Lower leg skin (tissue), 4 donors: ENCODE measurements around the gene ABCB1. TPM values are rescaled to one million over a fixed set of nuclear protein-coding genes. Genes with fewer than 3 reads are reported as not detected.

Experiments used
- DNase-seq, 2 donors: peaks; one replicate each; pipeline ENCODE4 v3.0.0-alpha.2; 2019; ENCODE audit warnings: low spot score in 2 of 2
- H3K4me3 ChIP-seq: fragments of 200-600 bp; sonication (generic); 2 replicates; pipeline ENCODE4 v1.5.1; 2017; ENCODE audit warnings: mild to moderate bottlenecking, low read depth; ENCODE audit not compliant: poor library complexity, severe bottlenecking
- CTCF ChIP-seq, 3 donors: fragments of 450-650 bp; IDR thresholded peaks; one replicate each; pipeline ENCODE4 v1.5.1; 2016; ENCODE audit warnings: antibody characterized with exemption in 3 of 3, mild to moderate bottlenecking in 3 of 3, moderate library complexity in 2 of 3
- POLR2A ChIP-seq, 2 donors: fragments of 450-650 bp; IDR thresholded peaks; one replicate each; pipeline ENCODE4 v1.6.1; 2016 to 2017; ENCODE audit warnings: antibody characterized with exemption in 2 of 2, mild to moderate bottlenecking in 1 of 2, moderate library complexity in 1 of 2
- WGBS, 2 donors: methylation state at CpG; one replicate each; pipeline ENCODE4 v1.1.5; 2018; 5-methylcytosine and 5-hydroxymethylcytosine counted together
- intact Hi-C: fragments of 100-400 bp; cut with DNase I; formaldehyde crosslinking; loops from one replicate; pipeline ENCODE4 v1.15.0; 2023; ENCODE audit warnings: low total_unique reads
- total RNA-seq, 4 donors: library from RNA; depleted of rRNA; stranded (reverse); fragments of >200 nt; gene quantifications; one replicate each; pipeline ENCODE4 v1.1.0, GENCODE V29; 2016

Gene ABCB1
- total RNA-seq, 4 donors from 2014 or later: 0.67 to 4.9 (median 2.5) TPM

- 17 to 20% methylated on average over 3 of the region's 3 CpGs for WGBS, 2 donors
- intact Hi-C loops: no loop called here
- no peak overlapping the region for H3K4me3 ChIP-seq
- DNase-seq: no peak
- TF ChIP-seq CTCF (IDR thresholded peaks at IDR 0.05) (no peak), POLR2A (IDR thresholded peaks at IDR 0.05) (no peak)
These were observed 36.3 kb downstream of the ABCB1 start for GRCh38 chr7:87564296-87564963.

DNA sequence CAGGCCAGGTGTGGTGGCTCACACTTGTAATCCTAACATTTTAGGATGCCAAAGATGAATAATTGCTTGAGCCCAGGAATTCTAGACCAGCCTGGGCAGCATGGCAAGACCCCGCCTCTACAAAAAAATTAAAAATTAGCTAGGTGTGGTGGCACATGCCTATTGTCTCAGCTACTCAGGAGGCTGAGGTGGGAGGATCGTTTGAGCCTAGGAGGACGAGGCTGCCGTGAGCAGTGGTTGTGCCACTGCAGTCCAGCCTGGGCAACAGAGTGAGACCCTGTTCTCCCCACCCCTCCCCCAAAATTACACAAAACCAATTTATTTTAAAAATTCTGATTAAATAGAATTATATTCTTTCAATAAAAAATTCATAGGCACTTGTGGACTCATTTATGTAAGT is 39.0 kb downstream of the ABCB1 start:
- no peak overlapping the region for H3K4me3 ChIP-seq
- DNase-seq: no peak
- TF ChIP-seq POLR2A (IDR thresholded peaks at IDR 0.05) (no peak), CTCF (IDR thresholded peaks at IDR 0.05) (no peak)
- intact Hi-C loops: no loop called here
- 90 to 98% methylated on average over 4 of the region's 4 CpGs for WGBS, 2 donors

DNA sequence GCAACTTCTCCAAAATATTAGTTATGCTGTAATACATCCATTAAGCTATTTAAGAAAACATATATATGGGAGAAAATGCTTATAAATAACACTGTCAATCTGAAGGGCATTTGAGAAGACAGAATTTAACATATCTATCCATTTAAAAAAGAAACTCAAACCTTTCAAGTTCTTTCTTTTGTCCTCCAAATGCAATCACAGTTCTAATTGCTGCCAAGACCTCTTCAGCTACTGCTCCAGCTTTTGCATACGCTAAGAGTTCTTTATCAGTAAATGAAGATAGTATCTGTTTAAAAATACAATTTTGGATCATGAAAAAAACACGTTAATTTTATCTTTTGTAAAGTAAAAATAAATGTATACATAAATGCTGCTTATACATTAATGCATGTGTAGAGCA is 39.6 kb downstream of the ABCB1 start:
- H3K4me3 ChIP-seq: no peak overlapping the region
- TF ChIP-seq POLR2A (IDR thresholded peaks at IDR 0.05) (no peak), CTCF (IDR thresholded peaks at IDR 0.05) (no peak)
- WGBS, 2 donors: 44 to 64% methylated on average over 2 of the region's 2 CpGs
- intact Hi-C loops: no loop called here
- no peak for DNase-seq

DNA sequence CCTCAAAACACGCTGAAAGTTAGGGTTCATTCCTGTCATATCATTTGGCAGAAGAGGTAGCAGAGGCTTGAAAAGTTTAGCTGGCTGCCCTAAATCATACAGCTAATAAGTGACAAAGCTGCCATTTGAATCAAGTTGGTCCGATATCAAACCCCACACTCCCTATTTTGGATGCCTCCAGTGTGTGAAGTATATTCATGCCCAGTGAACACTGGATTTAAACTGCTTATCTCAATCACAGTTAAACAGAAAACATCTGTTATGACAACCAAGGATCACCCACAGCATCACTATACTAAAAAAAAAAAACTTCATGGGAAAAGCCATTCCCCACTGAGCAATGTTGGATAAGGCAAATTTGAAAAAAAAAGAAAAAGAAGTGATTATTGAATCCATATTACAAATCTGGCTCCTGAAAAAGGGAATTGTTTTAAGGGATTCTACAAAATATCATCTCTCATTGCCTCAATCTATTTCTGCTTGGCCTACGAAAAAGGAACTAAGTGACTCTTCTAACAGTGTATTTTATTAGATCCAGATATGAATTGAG is 48.3 kb downstream of the ABCB1 start:
- TF ChIP-seq CTCF (IDR thresholded peaks at IDR 0.05): no peak
- TF ChIP-seq POLR2A (IDR thresholded peaks at IDR 0.05): no peak
- 55 to 66% methylated on average over 3 of the region's 3 CpGs for WGBS, 2 donors
- intact Hi-C loops: no loop called here

DNA sequence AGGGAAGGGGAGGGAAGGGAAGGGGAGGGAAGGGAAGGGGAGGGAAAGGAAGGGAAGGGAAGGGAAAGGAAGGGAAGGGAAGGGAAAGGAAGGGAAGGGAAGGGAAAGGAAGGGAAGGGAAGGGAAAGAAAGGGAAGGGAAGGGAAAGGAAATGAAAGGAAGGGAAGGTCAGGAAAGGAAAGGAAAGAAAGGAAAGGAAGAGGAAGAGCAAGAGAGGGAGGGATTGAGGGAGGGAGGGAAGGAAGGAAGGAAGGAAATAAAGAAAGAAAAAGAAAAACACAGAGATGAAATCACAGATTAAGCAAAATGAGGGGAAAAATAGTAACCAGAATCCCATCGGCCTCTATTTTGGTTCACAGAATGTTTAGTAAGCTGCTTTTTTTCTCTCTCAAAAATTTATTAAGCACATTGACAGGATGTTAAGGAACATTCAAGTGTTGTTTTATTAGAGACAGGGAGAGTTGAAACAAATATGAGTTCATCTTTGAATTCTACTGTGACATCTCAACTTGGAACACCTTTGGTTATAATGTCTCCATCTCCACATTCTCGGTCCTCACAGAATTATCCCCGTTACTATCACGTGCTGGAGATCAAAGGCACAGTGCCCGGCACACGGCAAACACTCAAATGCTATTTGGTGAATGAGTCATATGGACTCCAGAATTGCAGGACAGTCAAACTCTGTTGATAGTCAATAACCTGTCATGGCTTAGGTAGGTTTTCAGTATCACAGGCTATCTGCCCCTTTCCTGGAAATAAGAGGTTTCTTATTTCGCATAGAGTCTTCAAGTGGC is 52.4 kb downstream of the ABCB1 start:
- intact Hi-C loops: no loop called here
- WGBS, 2 donors: 88 to 89% methylated on average over 7 of the region's 7 CpGs

More for the DNA sequence above, 48.3 kb downstream of the ABCB1 start:
- no peak overlapping the region for H3K4me3 ChIP-seq
- no peak for DNase-seq

More for the DNA sequence above, 52.4 kb downstream of the ABCB1 start:
- TF ChIP-seq CTCF (IDR thresholded peaks at IDR 0.05) (no peak), POLR2A (IDR thresholded peaks at IDR 0.05) (no peak)
- H3K4me3 ChIP-seq: no peak overlapping the region
- DNase-seq: no peak
